ENCODE measurements around the gene RGS9.

The RGS9 gene

GRCh38 chr17:65122836-65123756 is 14.1 kb upstream of the RGS9 start:
- peak; percentile 93 for DNase-seq
- TF ChIP-seq POLR2A (IDR thresholded peaks at IDR 0.05; ENCODE audit: low read length) (peak; percentile 87), GATA1 (IDR thresholded peaks at IDR 0.05; ENCODE audit: low read depth, low read length) (no peak)

- no peak for TF ChIP-seq GATA1 (IDR thresholded peaks at IDR 0.05; ENCODE audit: low read depth, low read length)
- no peak for TF ChIP-seq POLR2A (IDR thresholded peaks at IDR 0.05; ENCODE audit: low read length)
- DNase-seq, result no peak
These were observed 13.2 kb upstream of the RGS9 start for GRCh38 chr17:65123757-65124675.

- no peak for DNase-seq
- TF ChIP-seq GATA1 (IDR thresholded peaks at IDR 0.05; ENCODE audit: low read depth, low read length) (no peak), POLR2A (IDR thresholded peaks at IDR 0.05; ENCODE audit: low read length) (no peak)
These were observed 6.3 kb upstream of the RGS9 start for GRCh38 chr17:65130832-65131231.

- TF ChIP-seq GATA1 (IDR thresholded peaks at IDR 0.05; ENCODE audit: low read depth, low read length) (no peak), POLR2A (IDR thresholded peaks at IDR 0.05; ENCODE audit: low read length) (no peak)
- DNase-seq, result no peak
These were observed 5.9 kb upstream of the RGS9 start for GRCh38 chr17:65131240-65131639.

GRCh38 chr17:65131946-65132345 is 5.2 kb upstream of the RGS9 start:
- DNase-seq, result no peak
- no peak for TF ChIP-seq POLR2A (IDR thresholded peaks at IDR 0.05; ENCODE audit: low read length)
- no peak for TF ChIP-seq GATA1 (IDR thresholded peaks at IDR 0.05; ENCODE audit: low read depth, low read length)

GRCh38 chr17:65134035-65134434 is 3.1 kb upstream of the RGS9 start:
- TF ChIP-seq GATA1 (IDR thresholded peaks at IDR 0.05; ENCODE audit: low read depth, low read length), result no peak
- no peak for TF ChIP-seq POLR2A (IDR thresholded peaks at IDR 0.05; ENCODE audit: low read length)
- no peak for DNase-seq

GRCh38 chr17:65139101-65139764 is 2.1 kb downstream of the RGS9 start:
- DNase-seq, result no peak
- TF ChIP-seq GATA1 (IDR thresholded peaks at IDR 0.05; ENCODE audit: low read depth, low read length), result no peak
- no peak for TF ChIP-seq POLR2A (IDR thresholded peaks at IDR 0.05; ENCODE audit: low read length)

GRCh38 chr17:65142247-65142646 is 5.1 kb downstream of the RGS9 start:
- DNase-seq, result no peak
- TF ChIP-seq GATA1 (IDR thresholded peaks at IDR 0.05; ENCODE audit: low read depth, low read length), result no peak
- TF ChIP-seq POLR2A (IDR thresholded peaks at IDR 0.05; ENCODE audit: low read length), result no peak

- TF ChIP-seq POLR2A (IDR thresholded peaks at IDR 0.05; ENCODE audit: low read length) (no peak), GATA1 (IDR thresholded peaks at IDR 0.05; ENCODE audit: low read depth, low read length) (no peak)
- DNase-seq, result no peak
These were observed 6.9 kb downstream of the RGS9 start for GRCh38 chr17:65143889-65144604.

GRCh38 chr17:65145743-65146142 is 8.6 kb downstream of the RGS9 start:
- no peak for DNase-seq
- no peak for TF ChIP-seq GATA1 (IDR thresholded peaks at IDR 0.05; ENCODE audit: low read depth, low read length)
- TF ChIP-seq POLR2A (IDR thresholded peaks at IDR 0.05; ENCODE audit: low read length), result no peak

- DNase-seq, result no peak
- TF ChIP-seq GATA1 (IDR thresholded peaks at IDR 0.05; ENCODE audit: low read depth, low read length) (no peak), POLR2A (IDR thresholded peaks at IDR 0.05; ENCODE audit: low read length) (no peak)
These were observed 10.8 kb downstream of the RGS9 start for GRCh38 chr17:65147955-65148354.

- DNase-seq, result no peak
- TF ChIP-seq GATA1 (IDR thresholded peaks at IDR 0.05; ENCODE audit: low read depth, low read length), result no peak
- TF ChIP-seq POLR2A (IDR thresholded peaks at IDR 0.05; ENCODE audit: low read length), result no peak
These were observed 17.8 kb downstream of the RGS9 start for GRCh38 chr17:65154770-65155589.

Data from erythroblast (primary cell).